Measurements from ENCODE around the gene SEC61G. TPM values are rescaled to one million over a fixed set of nuclear protein-coding genes. Genes with fewer than 3 reads are reported as not detected.

SEC61G gene
- polyA plus RNA-seq, 4 donors, result 185 to 214 (median 189) TPM

DNA sequence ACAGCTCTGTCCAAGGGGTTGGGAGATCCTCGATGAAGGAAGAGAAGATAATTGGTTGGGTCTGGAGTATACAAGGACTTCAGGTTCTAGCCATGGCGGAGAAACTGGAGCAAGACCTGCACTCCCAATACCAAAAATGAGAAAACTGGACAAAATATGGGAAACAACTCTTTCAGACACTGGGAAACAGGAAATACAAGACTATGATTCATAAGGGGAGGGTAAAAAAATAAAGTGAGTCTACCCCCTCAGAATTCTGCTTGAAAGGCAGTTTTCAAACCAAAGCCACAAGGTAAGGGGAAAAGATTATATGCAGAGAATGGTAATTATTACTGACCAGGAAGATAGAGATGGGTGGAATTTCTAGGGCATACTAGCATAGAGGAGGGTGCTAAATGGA is 10.2 kb upstream of the SEC61G start:
- no peak for DNase-seq (ENCODE audit: low read depth in 4 of 4, low spot score in 3 of 4)

DNA sequence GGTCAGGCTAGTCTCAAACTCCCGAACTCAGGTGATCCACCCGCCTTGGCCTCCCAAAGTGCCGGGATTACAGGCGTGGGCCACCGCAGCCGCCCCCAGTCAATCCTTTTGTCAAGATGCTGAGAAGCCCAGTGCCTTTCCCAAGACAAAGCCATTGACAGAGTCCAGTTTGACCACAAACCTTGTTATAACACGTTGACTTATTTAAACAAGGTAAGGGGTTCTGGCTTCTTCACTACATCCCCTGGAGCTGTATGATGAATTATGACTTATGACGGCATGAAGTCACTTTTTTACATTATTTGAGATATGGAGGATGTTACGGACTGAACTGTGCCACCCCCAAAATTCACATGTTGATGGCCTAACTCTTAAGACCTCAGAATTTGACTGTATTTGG is 5.8 kb upstream of the SEC61G start:
- DNase-seq (ENCODE audit: low read depth in 4 of 4, low spot score in 3 of 4), result no peak

DNA sequence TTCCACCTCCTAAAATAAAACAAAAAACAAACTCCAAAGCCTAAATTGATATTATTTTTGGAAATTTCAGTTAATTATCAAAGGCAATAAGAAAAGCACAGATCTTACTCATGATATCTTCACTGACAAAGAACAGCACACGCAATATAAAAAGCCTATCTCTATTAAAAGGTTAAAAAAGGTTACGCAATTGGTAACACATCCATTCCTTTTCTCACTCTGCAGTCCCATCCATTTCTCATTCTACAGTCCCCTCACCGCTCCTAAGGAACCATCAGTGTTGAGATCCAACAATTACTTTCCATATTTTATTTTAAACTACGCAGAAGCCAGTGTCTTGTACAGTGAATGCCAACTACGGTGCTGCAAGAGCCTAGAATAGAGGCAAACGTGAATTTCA is 1.3 kb downstream of the SEC61G start:
- no peak for DNase-seq (ENCODE audit: low read depth in 4 of 4, low spot score in 3 of 4)

DNA sequence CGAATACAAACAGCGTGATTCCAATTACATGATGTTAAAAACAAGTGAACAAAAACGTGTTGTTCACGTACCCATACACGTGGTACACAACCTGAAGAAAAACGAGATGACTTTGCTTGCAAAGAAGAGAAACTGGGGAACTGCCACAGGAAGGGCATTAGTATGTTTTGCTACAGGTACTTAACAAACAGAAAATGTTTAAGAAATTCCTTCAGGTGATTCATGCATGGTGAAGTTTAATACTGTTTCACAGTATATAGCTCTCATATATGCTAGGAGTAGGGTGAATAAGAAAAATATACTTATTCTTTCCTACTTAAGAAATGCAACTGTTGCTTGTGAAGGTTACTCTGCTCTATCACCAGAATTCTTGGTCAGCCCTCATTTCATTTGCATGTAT is 9.8 kb downstream of the SEC61G start:
- DNase-seq (ENCODE audit: low read depth in 4 of 4, low spot score in 3 of 4), result no peak

DNA sequence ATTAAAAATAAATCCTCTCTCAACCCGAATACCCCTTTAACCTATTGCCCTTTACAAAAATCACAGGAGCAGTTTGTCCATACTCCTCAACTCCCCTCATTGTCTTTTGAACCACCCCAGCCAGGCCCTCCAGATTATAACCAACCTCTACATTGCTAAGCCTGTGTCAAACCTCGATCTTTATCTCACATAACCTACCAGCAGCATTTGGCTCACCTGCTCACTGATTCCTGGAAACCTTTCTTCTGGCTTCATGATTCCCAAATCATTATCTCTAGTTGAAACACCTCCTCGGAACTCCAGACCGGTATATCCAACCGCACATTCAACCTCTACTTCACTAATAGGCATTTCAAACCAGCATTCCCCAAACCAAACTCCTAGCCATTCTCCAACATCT is 11.8 kb downstream of the SEC61G start:
- no peak for DNase-seq (ENCODE audit: low read depth in 4 of 4, low spot score in 3 of 4)

DNA sequence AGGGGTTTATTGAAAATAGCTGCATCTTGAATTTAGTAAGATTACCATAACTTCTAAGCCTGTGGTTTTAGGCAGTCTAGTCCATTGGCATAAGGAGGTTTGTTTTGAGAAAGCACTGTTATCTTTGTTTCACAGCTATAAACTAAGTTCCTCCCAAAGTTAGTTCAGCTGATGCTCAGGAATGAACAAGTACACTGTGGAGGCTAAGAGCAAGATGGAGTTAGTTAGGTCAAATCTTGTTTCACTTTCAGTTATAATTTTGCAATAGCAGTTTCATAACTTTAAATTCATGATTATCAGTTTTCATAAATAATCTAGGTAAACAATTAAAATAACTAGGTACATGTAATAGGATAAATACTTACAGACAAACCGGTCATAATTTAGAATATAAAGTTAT is 15.4 kb downstream of the SEC61G start:
- DNase-seq (ENCODE audit: low read depth in 4 of 4, low spot score in 3 of 4), result no peak

DNA sequence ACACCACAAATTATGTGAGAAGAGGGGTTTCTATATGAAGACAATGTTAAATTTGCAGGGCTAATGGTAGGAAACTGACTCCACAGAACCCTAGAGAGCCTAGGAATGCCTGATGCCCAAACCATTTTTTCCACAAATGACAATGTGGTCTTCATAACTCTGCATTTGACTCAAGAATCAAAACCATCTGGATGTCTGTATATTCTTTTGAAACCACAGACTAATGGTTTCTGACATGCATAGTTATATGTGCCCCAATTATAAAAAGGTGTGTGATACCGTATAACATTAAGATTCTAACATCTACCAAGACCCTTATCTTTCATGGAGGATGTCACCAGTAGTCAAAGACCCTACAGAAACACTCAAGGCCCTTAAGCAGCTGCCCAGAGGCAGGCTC is 20.3 kb downstream of the SEC61G start:
- DNase-seq (ENCODE audit: low read depth in 4 of 4, low spot score in 3 of 4), result no peak

DNA sequence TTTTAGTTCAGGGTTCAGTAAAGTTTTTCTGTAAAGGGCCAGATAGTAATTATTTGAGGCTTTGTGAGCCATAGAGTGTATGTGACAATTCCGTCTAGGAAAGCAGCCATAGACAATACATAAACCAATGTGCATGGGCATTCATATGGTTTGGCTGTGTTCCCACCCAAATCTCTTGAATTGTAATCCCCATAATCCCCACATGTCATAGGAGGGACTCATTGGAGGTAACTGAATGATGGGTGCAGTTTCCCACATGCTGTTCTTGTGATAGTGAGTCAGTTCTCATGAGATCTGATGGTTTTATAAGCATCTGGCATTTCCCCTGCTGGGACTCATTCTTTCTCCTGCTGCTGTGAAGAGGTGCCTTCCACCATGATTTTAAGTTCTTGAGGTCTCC is 29.9 kb downstream of the SEC61G start:
- no peak for DNase-seq (ENCODE audit: low read depth in 4 of 4, low spot score in 3 of 4)

DNA sequence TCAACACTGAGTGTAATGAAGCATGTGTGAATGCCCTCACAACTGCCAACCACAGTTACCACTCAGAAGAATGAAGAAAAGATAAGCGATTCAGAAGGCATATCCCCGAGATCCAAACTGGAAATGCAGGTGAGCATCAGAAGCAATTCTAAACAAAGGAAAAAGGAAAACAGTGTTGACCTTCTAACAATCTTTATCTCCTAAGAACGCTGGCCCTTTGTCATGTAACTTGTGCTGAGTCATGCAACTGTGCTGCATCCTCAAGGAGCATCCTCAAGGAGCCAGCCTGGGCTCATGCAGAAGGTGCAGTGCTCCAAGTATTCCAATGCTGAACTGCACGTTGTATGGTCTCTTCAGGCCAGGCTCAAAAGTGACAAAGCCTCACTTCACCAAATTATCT is 30.6 kb downstream of the SEC61G start:
- no peak for DNase-seq (ENCODE audit: low read depth in 4 of 4, low spot score in 3 of 4)

DNA sequence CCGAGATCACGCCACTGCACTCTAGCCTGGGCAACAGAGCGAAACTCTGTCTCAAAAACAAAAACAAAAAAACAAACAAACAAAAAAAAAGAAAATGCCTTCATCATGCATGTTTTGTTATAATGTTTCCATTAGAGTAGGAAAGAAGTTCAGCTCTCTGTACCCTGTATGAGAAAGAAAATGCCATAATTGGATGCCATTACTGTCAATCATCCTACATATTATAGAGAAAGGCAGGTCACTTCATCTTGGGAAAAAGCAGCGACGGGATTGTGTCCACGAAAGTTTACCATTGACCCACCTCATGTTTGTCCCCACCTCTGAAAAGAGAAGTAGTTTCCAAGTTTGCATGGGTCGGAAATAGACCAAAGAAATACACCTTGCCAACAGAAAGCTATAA is 33.8 kb downstream of the SEC61G start:
- no peak for DNase-seq (ENCODE audit: low read depth in 4 of 4, low spot score in 3 of 4)

DNA sequence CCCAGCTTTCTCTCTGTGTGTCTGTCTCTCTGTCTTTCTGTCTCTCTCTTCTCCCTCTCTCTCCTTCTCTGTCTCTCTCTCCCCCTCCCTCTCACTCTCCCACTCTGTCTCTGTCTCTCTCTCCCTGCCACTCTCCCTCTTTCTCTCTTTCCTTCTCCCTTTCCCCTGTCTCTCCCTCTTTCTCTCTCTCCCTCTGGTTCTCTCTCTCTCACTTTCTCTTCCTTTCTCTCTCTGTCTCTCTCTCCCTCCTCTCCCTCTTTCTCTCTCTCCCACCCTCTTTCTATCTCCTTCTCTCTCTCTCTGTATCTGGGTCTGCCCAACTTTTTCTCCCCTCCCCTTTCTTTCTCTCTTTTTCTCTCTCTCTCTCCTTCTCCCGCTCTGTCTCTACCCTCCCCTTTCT is 36.5 kb downstream of the SEC61G start:
- no peak for DNase-seq (ENCODE audit: low read depth in 4 of 4, low spot score in 3 of 4)

DNA sequence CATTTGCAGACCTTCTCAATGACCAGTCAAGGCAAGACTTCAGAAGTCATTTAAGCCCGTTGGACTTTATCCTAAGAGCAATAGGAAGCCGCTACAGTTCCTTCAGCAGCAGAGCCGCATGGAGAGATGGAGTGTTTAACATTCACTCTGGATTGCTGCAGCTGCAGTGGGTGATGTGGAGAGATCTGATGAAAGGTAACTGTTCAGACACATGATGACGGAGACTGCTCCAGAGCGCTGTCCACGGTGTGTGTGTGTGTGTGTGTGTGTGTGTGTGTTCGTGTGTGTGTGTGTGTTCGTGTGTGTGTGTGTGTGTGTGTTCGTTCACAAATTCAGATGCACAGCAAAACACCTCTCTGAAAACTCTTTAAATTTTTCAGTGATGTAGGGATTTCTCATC is 37.0 kb downstream of the SEC61G start:
- no peak for DNase-seq (ENCODE audit: low read depth in 4 of 4, low spot score in 3 of 4)

DNA sequence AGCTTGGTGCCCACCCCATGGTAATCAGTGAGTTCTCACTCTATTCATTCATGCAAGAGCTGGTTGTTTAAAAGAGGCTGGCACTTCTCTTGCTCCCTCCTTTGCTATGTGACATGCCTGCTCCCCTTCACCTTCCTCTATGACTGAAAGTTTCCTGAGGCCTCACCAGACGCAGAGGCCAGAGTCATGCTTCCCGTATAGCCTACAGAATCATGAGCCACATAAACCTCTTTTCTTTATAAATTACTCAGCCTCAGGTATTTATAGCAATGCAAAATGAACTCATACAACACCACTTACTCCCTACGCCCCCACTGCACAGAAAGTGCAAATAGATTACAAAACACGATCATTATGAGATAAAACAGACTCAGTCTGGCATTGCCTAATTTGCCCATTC is 39.0 kb downstream of the SEC61G start:
- no peak for DNase-seq (ENCODE audit: low read depth in 4 of 4, low spot score in 3 of 4)

DNA sequence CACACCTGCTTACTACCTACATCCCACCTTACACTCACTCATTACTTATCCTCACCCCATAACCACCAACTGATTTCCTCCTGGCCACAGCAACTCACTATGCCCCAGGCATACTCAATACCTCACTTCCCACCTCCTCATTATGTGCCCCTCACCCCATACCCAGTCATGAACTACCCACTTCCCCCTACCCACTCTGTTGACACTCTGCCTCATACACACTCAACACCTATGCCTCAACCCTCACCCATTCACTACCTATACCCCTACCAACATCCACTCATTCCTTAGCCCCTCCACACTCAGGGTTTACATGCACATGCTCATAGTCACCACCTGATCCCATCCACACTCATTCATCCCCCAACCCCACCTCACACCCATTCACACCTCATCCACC is 39.6 kb downstream of the SEC61G start:
- DNase-seq (ENCODE audit: low read depth in 4 of 4, low spot score in 3 of 4), result no peak

DNA sequence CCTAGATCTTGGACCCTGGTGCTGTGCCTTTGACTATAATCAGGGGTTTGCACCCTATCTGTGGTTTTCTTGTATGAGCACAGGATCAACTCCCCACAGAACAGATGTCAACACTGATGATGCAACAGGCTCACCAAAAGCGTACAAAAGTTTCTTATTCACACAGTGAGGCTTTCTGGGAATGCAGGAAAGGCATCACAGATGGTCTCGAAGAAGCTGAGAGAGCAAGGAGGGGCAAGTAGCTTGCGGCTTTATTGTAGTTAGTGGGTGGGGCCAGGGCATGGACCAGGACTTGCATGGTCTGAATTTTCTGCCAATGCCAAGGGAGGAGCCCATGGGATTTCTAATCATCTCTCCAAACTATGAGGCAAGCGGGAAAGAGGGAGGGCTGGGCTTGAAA is 46.2 kb downstream of the SEC61G start:
- DNase-seq (ENCODE audit: low read depth in 4 of 4, low spot score in 3 of 4), result no peak

DNA sequence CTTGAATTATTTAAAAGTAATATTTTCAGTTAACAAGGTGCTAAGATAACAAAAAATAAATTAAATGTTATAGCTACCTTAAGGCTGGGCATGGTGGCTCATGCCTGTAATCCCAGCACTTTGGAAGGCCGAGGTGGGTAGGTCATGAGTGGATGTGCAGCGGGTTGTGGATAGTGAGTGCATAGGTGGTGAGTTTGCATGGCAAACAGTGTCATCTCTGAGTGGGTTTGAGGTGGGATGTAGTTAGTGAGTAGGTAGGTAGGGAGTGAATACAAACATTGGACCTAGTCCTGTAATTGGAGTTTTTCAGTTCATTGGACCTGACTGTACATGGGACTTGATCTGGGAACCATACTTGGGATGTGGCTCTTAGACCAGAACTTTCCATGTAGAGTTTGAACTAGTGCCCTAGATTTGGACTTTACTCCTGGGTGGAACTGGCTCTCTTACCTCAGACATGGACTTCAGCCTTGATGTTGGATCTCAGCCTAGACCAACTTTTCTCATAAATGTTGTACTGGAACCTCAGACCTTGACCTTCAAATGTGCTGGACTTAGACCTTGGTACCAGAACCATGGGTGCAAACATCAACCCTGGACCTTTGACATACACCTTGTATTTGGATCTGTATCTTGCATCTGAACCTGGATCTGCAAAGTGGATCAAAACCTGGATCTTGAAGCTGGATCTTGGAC is 47.0 kb downstream of the SEC61G start:
- DNase-seq (ENCODE audit: low read depth in 4 of 4, low spot score in 3 of 4), result no peak

DNA sequence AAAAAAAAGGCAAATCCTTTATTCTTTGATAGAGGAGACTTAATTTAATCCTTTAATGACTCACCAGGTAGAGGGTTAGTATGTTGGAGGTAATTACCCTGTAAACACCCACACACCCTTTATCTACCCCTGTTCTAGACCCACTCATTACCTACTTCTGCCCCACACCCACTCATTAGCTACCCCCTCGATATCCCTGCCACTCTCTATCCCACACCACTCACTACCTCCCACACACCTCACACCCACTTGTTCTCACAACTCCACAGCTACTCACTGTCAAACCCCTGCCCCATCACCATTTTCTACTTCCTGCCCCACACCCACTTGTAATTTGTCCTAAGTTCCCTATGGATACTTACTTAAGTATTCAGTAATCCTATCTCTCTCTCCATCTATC is 49.7 kb downstream of the SEC61G start:
- DNase-seq (ENCODE audit: low read depth in 4 of 4, low spot score in 3 of 4), result no peak

DNA sequence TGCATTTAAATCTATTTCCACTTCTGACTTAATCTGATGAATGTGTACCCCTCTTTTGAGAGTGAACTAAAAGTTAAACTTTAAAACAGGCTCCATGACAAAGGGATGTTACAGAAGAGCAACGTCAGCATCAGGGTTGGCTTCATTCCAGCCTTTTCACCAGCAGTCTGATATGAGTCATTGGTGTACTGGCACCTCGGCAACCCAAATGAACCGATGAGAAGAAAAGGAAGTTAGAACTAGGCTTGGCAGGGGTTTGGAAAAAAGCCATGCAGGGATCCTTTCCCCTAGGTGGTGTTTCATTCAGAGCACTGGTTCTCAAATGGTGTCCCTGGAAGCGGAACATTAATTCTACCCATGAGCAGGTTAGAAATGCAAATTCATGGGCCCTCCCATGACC is 53.6 kb downstream of the SEC61G start:
- no peak for DNase-seq (ENCODE audit: low read depth in 4 of 4, low spot score in 3 of 4)

DNA sequence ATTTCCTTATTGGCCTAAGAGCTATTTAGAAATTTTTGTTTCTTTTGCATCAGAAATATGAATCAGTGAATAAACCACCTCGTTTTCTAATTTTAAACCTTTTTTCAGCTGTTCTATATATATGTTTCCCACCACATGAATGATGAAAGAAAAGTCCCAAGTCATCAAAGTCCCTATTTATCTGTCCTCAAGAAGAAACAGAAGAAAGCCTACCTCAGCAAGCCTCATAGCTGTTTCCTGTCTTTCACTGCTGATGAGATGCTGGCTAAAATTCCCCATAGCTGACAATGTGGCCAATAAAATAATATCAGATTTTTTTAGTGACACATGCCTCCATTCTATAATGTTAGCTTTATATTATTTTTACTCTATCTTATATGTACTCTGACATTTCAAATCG is 54.2 kb downstream of the SEC61G start:
- DNase-seq (ENCODE audit: low read depth in 4 of 4, low spot score in 3 of 4), result no peak
